Measurements from ENCODE around the gene NDFIP1.

Gene NDFIP1

GRCh38 chr5:142091012-142091411, 17.6 kb upstream of the NDFIP1 start:
- DNase-seq (ENCODE audit: low read depth in 4 of 4, low spot score in 1 of 4), result no peak

- no peak for DNase-seq (ENCODE audit: low read depth in 4 of 4, low spot score in 1 of 4)
Measured at GRCh38 chr5:142091922-142092321, 16.7 kb upstream of the NDFIP1 start.

GRCh38 chr5:142095035-142095434, 13.5 kb upstream of the NDFIP1 start:
- DNase-seq (ENCODE audit: low read depth in 4 of 4, low spot score in 1 of 4), result peak in 3 of 4 experiments; percentile 33 to 70 (median 47)

GRCh38 chr5:142095651-142096330, 12.8 kb upstream of the NDFIP1 start:
- peak; percentile 36 to 79 (median 64) for DNase-seq (ENCODE audit: low read depth in 4 of 4, low spot score in 1 of 4)

- no peak for DNase-seq (ENCODE audit: low read depth in 4 of 4, low spot score in 1 of 4)
Measured at GRCh38 chr5:142096382-142096781, 12.2 kb upstream of the NDFIP1 start.

- DNase-seq (ENCODE audit: low read depth in 4 of 4, low spot score in 1 of 4), result no peak
Measured at GRCh38 chr5:142097681-142098080, 10.9 kb upstream of the NDFIP1 start.

GRCh38 chr5:142098275-142098674, 10.3 kb upstream of the NDFIP1 start:
- no peak for DNase-seq (ENCODE audit: low read depth in 4 of 4, low spot score in 1 of 4)

- no peak for DNase-seq (ENCODE audit: low read depth in 4 of 4, low spot score in 1 of 4)
Measured at GRCh38 chr5:142098931-142099330, 9.6 kb upstream of the NDFIP1 start.

GRCh38 chr5:142100307-142100706, 8.3 kb upstream of the NDFIP1 start:
- no peak for DNase-seq (ENCODE audit: low read depth in 4 of 4, low spot score in 1 of 4)

- DNase-seq (ENCODE audit: low read depth in 4 of 4, low spot score in 1 of 4), result no peak
Measured at GRCh38 chr5:142102980-142103740, 5.4 kb upstream of the NDFIP1 start.

- DNase-seq (ENCODE audit: low read depth in 4 of 4, low spot score in 1 of 4), result no peak
Measured at GRCh38 chr5:142104491-142104890, 4.1 kb upstream of the NDFIP1 start.

- no peak for DNase-seq (ENCODE audit: low read depth in 4 of 4, low spot score in 1 of 4)
Measured at GRCh38 chr5:142106061-142106460, 2.5 kb upstream of the NDFIP1 start.

- no peak for DNase-seq (ENCODE audit: low read depth in 4 of 4, low spot score in 1 of 4)
Measured at GRCh38 chr5:142107036-142107735, 1.4 kb upstream of the NDFIP1 start.

GRCh38 chr5:142107736-142108431, 695 bp upstream of the NDFIP1 start:
- DNase-seq (ENCODE audit: low read depth in 4 of 4, low spot score in 1 of 4), result no peak

- DNase-seq (ENCODE audit: low read depth in 4 of 4, low spot score in 1 of 4), result no peak
Measured at GRCh38 chr5:142109331-142110045, 909 bp downstream of the NDFIP1 start.

GRCh38 chr5:142110046-142110531, 1.5 kb downstream of the NDFIP1 start:
- no peak for DNase-seq (ENCODE audit: low read depth in 4 of 4, low spot score in 1 of 4)

- DNase-seq (ENCODE audit: low read depth in 4 of 4, low spot score in 1 of 4), result no peak
Measured at GRCh38 chr5:142110988-142111687, 2.6 kb downstream of the NDFIP1 start.

- no peak for DNase-seq (ENCODE audit: low read depth in 4 of 4, low spot score in 1 of 4)
Measured at GRCh38 chr5:142114687-142115086, 6.1 kb downstream of the NDFIP1 start.

- DNase-seq (ENCODE audit: low read depth in 4 of 4, low spot score in 1 of 4), result no peak
Measured at GRCh38 chr5:142115937-142116614, 7.5 kb downstream of the NDFIP1 start.
